ENCODE results near the gene AGBL4.

The AGBL4 gene

DNA sequence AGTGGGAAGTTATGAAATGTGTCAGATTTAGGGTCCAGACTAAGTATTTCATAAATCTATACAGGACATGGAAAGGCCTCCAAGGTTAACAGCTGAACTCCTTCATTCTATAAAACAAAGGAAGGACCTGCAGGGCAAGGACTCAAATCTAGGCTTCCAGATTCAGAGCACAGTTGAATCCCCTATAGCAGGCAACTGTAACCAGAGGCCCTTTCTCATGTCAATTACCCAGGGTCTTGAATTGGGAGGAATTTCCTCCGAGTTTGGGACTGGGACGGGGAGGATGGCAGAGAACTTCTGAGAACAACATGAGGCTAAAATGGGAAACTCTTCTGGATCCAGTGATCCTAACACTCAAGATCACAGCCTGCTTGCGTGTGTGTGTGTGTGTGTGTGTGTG lies 1134.1 kb downstream of the AGBL4 start:
- DNase-seq (ENCODE audit: low read depth in 2 of 2): no peak

DNA sequence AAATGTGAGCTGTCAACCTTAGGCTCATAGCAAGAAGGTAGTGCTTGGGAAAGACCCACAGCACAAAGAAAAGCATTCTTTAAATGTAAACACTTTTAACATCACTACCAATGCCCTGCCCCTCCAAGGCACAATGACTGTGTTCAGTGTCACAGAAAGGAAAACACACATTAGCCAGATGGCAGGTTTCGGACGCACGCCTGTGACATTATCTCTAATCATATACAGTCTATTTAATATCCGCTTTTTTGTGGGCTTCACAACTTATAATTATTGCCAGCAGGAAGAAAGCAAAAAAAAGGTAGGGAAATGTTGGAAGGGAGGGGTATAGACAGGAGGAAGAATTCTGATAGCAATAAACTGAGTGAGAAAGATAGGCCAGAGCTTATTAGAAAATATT lies 1134.7 kb downstream of the AGBL4 start:
- DNase-seq (ENCODE audit: low read depth in 2 of 2): no peak

DNA sequence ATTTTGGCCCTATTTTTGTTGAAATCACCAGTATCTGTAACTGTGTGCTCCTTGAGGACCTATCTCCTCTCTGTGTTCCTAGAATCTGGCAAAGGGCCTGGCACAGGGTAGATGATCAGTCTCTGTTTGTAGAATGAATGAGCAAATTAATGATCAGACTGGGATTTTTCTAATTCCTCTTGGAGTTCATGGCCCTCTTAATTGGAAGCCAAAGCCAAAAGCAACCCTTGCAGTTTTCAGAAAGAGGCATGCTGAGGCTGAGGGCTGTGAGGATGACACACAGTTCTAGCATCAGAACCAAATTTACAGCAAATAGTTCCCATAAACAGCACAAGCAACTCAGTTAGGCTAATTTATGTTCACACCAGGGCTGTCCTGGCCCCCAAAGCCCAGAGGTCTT lies 1136.0 kb downstream of the AGBL4 start:
- DNase-seq (ENCODE audit: low read depth in 2 of 2): no peak

DNA sequence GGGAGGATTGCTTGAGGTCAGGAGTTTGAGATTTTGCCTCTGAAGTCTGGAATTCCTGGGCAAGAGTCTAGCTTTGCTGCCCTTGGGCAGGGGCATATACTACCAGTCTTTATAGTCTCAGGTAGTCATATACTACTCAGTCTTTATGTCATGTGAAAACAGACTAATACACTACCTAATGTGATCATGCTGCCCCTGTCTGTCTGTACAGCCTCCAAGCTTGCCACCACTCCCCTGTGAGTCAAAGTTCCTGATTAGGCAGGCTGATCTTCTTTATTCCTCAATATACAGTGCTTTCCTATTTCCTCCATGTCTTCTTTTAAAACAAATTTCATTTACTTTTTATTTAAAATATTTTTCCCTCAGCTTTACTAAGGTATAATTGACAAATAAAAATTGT lies 1141.7 kb downstream of the AGBL4 start:
- DNase-seq (ENCODE audit: low read depth in 2 of 2): no peak

DNA sequence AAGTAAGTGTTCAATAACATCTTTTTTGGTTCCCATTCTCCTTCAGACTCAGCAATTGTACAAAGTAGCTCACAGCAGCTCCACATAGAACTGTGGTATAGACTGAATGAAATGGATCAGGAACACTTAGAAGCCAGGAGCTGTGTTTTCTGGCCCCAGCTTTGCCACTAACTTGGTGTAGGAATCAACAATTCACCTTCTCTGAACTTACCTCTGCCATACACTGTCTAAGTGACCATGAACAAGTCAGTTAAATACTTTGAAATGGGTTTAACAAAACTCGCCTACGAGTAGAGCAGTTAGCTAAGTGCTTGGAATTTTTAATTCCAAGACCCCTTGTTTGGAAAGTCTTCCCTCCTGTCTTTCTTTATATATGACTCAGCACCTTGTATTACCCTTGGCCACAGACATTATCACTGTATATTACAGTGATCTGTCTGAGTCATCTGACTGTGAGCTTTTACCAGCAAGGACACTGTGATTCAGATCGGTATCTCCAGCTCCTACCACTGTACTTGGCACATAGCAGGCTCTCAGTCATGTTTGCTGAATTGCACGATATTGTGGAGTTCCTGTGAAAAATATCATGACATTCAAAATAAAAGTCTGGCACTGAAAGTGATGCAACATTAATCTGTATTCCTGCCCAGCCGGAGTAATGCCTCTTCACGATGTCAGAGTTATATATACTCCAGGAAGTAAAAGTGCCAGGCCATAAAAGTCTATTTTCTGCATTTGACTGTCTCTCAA lies 1145.4 kb downstream of the AGBL4 start:
- no peak for DNase-seq (ENCODE audit: low read depth in 2 of 2)

DNA sequence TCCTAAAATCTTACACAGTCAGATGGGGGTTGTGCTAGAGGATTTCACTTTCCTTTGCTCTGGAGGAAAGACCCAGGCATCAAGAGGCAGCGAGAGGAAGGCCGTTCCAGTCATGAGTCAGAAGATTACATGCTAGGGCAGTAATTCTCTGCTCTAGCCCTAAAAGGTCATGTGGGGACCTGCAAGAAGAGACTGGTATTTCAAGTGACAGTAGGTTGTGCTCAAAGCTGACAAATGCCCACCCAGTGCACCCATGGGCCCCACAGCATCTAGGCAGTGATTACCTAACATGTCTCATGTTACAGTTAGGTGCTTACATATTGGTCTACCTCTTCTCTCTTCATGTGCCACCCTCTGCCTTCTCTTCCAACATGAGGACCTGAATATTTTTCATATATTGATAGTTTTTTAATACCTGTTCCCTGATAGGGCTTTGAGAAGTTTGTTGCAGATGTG lies 1147.4 kb downstream of the AGBL4 start:
- no peak for DNase-seq (ENCODE audit: low read depth in 2 of 2)

DNA sequence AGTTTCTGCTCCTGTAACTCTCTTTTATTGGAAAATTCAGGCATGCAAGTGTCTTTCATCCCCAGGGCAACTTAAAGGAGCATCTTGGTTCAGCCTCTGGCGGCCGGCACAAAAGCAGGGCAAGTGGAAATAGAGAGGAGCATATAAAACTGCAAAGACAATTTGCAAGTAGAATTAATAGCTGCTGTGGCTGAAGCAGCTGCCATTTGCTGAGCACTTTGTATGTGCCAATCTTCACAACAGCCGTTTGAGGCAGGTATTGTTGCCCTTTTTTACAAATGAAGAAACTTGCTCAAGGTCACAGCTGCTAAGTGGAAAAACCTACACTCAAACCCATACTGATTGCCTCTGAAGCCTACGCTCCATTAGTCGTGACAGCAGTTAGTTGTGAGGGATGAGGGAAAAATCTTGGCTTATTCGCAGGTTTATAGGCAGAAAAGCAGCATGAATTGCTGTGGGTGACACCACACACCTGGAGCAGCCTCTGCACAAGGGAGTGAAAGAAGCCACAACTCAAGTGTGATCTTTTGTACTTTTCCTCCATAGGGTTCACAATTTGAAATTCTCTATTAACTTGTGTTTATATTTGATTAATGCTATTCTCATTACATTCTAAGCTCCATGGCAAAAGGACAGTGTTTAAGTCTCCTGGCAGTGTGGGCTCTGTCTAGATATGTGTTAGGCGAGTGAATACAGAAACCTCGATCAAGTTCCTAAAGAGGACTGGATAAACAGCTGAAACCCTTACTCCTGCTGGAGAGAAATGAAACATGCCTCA lies 1148.0 kb downstream of the AGBL4 start:
- no peak for DNase-seq (ENCODE audit: low read depth in 2 of 2)

DNA sequence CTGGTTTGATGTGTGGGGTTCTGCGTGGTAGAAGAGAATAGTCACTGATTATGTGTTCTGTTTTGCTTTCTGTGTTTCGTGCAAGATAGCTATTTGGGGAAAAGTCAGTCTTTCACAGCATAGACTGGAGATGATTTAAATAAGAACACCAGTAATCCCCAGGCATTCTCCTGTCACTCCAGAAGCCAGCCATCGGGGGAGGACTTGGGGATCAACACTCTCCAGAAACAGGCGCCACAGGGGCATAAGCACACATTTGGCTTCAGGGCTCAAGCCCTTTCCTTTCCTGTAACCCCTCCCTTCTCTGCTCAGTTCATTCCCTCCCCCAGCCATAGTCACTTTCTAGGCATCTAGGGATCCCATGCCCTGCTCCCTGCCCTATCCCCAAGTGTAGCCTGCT lies 1149.8 kb downstream of the AGBL4 start:
- DNase-seq (ENCODE audit: low read depth in 2 of 2): no peak

DNA sequence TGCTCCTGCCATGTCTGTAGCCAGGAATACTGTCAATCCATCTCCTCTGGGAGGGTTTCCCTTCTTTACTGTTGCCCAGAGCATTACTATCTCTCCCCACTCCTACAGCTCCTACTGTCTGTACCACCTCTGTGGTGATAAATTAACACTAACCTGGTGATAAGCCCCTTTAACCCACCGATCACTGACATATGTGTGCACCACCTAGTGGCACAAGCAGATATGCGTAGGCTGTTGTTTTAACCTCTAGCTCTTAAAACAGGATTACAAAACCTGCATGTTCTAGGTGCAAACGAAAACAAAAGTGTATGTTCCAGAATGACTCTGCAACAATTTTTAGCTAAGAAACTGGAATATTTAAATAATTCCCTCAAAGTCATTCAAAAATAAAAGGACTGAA lies 1153.2 kb downstream of the AGBL4 start:
- DNase-seq (ENCODE audit: low read depth in 2 of 2): no peak

DNA sequence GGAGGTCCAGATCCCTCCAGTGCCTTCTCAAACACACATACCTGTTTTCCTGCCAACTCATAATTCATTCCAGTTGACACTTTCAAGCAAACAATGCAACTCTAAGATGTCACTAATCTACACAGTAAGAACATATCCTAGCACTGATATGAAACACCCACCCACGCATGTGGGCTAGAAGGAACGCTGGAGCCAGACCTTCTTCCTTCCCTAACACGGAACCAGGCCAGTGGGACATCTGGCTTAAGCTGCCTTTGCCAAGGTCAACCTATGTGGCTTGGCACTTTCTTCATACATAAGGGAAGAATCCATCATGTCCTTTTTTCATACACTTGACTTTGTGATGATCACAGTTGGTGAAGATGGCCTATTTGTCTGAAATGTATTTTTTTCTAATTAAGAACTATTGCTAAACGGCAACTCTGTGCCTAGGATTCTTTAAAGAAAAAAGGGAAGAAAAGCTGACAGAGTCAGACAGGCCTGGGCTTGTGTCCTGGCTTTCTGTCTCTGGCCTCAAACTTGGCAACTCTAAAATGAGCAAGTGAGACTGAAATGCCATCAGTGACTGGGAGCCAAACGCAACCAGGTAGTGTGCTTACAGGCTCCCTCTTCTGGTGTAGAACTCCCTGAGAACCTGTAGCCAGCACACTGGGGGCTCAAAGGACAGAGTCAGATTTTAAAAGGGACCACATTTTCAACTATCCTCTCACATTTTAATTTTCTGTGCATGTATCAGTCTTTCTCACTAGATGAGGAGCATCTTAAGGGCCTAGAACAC lies 1154.4 kb downstream of the AGBL4 start:
- DNase-seq (ENCODE audit: low read depth in 2 of 2): no peak

DNA sequence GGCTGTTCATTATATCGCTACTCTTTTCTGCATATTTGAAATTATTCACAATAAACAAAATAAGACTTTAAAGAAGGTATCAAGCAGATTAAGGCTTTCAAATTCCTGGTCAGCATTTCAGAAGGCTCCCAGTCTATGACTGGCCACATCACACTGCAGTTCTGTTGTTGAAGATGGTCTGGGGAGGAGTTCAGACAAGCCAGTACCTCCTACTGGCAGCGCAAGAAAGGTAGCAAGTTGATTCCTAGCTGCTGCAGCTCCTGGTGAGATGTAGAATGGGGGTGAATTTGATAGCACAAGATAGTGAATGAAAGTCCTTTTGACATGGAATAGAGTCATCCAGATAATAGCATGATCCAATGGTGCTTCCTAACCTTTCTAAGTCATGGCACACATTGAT lies 1158.8 kb downstream of the AGBL4 start:
- DNase-seq (ENCODE audit: low read depth in 2 of 2): no peak

DNA sequence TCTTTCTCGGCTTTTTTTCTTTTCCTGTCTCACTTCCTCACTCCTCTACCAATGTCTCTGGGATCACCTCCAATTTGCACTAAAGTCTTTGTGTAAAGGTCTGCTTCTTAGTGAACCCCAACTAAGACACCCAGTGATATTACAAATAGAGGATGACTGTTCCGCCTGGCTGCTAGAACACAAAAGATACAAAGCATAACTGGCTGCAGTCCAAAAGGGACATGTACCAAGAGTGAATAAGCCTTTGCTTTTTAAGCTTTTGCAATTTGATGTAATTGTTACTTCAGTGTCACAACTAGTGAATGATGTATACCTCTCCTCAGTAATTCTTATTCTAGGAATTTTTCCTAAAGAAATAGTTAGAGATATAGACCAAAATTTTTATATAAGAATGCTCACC lies 1164.3 kb downstream of the AGBL4 start:
- no peak for DNase-seq (ENCODE audit: low read depth in 2 of 2)

DNA sequence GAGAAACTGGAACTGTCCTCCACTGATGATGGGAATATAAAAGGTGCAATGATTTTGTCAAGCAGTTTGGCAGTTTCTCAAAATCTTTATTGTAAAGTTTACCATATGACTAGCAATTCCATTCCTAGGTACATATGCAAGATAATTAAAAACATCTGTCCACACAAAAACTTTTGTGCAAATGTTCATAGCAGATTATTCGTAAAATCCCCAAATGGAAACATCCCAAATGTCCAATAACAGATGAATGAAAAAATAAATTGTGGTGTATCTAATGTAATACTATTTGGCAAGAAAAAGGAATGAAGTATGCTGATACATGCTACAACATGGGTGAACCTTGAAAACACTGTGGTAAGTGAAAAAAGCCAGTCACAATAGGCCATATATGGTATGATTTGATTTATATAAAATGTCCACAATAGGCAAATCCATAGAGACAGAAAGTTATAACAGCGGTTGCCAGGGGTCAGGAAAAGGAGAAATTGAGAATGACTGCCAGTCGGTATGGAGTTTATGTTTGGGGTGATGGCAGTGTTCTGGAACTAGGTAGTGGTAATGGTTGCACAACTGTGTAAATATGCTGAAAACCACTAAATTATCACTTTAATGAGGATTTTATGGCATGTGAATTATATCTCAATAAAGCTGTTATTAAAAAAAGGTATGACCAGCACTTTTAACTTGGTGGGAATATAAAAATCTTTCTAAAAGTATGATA lies 1165.4 kb downstream of the AGBL4 start:
- no peak for DNase-seq (ENCODE audit: low read depth in 2 of 2)

DNA sequence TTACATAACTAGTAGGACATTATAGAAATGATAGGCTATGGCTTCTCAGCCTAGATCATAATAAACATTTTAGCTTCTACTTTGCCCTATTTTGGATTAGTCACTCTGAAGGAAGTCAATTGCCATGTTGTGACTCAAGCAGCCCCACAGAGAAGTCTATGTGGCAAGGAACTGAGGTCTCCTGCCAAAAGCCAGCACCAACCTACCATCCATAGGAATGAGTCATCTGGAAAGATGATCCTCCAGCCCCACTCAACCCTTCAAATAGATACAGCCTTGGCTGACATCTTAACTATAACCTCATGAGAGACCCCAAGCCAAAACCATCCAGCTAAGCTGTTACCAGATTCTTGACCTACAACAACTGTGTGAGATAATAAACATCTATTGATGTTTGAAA lies 1170.7 kb downstream of the AGBL4 start:
- no peak for DNase-seq (ENCODE audit: low read depth in 2 of 2)

DNA sequence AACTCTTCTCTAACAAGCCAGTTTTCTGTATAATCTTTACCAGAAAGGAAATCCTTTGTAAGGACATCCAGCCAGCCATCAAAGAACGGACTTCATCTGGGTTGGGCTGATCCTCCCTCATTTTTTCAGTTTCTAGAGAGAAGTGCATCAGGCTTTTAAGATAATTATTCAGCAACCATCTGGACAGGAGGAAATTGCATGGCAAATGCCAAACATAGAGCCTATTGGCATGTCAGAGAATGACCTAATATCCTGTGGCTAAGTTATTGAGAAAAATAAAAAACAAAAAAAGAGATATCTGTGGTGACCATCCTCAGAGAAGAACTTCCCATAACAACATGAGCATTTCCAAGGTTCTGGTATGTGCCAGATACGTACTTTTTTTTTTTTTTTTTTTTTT lies 1172.1 kb downstream of the AGBL4 start:
- no peak for DNase-seq (ENCODE audit: low read depth in 2 of 2)

DNA sequence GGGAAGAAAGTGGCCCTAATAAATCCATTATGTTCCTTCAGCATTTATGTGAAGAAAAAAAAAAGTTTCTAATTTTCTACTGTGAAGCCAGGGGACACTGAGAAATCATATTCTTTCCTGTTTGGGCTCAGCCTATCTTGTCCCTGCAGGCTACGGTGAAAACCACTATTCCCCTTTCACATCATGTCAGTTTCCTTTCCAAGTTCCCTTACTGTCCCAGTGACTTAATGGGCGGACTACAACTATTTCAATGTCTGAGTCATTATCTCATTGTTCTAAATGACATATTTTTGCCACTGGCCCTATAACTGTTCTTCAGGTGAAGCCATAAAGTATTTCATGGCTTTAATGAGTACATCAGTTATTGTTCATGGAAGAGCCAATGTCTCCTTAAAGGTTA lies 1175.7 kb downstream of the AGBL4 start:
- no peak for DNase-seq (ENCODE audit: low read depth in 2 of 2)

DNA sequence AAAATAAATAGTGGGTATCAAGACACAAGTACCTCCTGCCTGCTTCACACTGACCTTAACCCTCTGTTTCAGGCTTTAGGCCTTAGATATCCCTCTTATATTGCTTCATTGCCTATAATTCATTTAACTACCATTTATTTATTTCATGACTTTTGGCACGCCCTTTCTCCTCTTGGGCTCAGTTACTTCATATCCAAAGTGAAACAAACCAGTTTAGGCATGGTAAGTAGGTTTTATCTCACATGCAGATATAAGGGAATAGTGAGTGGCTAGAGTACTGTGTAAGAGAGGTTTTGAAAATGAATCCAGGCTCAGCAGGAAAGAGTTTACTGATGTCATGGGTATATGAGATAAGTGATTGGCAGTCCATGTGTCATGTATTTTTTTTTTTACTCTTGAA lies 1177.3 kb downstream of the AGBL4 start:
- DNase-seq (ENCODE audit: low read depth in 2 of 2): no peak

DNA sequence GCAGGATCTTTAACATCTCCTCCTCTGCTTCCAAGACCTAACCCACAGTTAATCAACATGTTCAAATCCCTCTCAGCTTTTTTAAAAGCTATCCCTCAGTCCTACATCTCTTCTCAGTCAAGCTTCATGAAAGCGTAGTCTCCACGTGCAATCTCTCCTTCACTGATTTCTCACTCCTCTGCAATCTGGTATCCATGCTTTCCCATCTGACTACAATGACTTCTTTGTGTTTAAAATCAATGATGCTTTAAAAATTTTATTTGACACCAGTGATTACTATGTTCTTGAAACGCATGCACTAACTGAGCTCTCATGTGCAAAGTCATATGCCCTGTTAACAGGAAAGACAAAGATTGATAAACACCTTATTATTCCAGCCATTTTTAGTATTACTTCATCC lies 1179.6 kb downstream of the AGBL4 start:
- DNase-seq (ENCODE audit: low read depth in 2 of 2): no peak

DNA sequence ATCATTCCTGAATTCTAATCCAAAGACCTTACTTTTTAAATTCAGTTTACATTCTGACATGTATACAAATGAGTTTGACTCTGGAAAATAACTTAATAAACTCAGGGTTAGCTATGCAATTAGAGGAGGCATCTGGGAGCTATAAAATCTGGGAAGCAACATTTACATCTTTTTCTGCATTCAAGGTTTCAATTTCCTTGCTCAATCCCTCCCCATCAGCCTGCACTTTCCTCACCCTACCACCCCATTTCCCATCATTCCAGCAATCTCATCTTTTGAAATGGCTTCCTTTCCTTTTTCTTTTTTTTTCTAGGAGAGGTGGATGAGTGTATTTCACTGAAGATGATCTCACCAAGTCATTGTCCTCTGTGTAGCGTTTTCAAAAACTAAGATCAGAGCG lies 1181.8 kb downstream of the AGBL4 start:
- no peak for DNase-seq (ENCODE audit: low read depth in 2 of 2)

DNA sequence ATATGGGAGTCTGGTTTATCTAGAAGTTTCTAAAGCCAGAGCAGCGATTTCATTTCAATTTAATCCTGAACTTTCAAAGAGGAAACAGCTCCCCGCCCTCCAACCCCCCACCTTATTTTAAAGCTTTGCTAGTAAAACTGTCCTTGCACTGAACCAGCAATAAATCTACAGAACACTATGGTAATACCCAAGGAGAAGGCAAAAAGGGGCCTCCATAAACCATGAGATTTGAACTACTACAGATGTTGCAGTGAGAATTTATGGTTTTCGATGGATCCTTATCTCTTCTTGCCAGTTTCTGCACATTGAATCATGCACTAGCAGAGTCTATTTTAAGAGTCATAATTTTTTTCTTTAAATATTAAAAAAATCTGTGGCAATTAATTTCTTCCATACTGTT lies 1182.3 kb downstream of the AGBL4 start:
- DNase-seq (ENCODE audit: low read depth in 2 of 2): no peak

DNA sequence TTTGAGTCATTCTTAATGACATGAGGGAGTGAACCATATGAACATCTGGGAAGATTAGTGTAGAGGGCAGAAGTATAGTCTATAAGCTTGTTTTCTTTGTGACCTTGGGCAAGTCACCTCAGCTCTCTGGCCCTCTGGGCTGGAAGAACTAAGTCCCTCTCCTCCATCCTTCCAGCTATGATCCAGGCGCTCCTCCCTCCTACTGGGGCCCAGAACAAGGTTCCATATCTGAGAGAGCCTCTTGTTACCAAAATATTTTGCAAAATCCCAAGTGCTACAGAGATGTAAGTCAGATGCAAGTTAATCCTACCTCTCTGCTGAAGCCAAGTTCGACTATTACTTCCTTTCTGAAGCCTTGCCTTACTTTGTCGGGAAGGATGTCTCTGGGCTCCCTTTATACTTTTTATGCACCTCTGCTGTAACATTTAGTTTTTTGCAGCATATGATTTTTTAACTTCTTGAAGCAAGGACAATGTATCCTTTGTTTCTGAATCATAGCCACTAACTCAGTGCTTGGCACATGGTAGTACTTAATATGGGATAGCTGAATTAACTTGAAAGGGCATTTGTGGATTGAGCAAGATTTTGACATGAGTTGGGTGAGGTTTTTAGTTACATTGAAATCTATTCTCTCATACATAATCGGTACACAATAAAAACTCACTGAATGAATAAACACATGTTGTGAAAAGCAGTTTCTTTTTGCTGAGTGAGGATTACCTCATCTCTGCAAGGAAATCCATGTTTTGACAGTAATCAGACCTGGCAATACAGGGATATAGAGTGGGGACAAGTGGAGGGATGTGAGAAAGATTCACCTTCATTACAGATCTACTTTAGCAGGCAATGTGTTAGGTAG lies 1192.4 kb downstream of the AGBL4 start:
- no peak for DNase-seq (ENCODE audit: low read depth in 2 of 2)

Data from stimulated activated CD4-positive, alpha-beta T cell treated with anti-CD3 and anti-CD28 coated beads, Interleukin-12 subunit alpha, Interleukin-12 subunit beta, amount 100 ng/mL, for 24 hours (primary cell).